ENCODE data around the gene WDR7.

GRCh38 chr18:56662502-56662901 lies 11.3 kb downstream of the WDR7 start:
- TF ChIP-seq EZH2 (IDR thresholded peaks at IDR 0.05; ENCODE audit: borderline replicate concordance, low read length) (no peak), CTCF (IDR thresholded peaks at IDR 0.05; ENCODE audit: low read length) (no peak)

Data from OCI-LY1 (cell line).